ENCODE measurements around the gene BEST4. TPM values are rescaled to one million over a fixed set of nuclear protein-coding genes. Genes with fewer than 3 reads are reported as not detected.

BEST4 gene
- total and polyA plus RNA-seq, 2 of the 13 experiments (the other 11 are each of a cell fraction or from before 2014, with no cell fraction given) = 0.77 to 1.4 TPM

- TF ChIP-seq ZNF281 (CRISPR knock-in tag; IDR thresholded peaks at IDR 0.05; ENCODE audit: borderline replicate concordance) (peak; percentile 64; the same call in 1 of the 2 replicates), SAP130 (CRISPR knock-in tag; IDR thresholded peaks at IDR 0.05; ENCODE audit: low read depth) (peak; percentile 68), DNMT3B (CRISPR knock-in tag; conservative IDR thresholded peaks at IDR 0.05) (no peak), ZNF33B (CRISPR knock-in tag; IDR thresholded peaks at IDR 0.05) (no peak), ZNF17 (CRISPR knock-in tag; IDR thresholded peaks at IDR 0.05) (no peak), ZNF256 (CRISPR knock-in tag; conservative IDR thresholded peaks at IDR 0.05) (no peak), ZNF326 (CRISPR knock-in tag; IDR thresholded peaks at IDR 0.05; ENCODE audit: borderline replicate concordance) (no peak), ZNF33A (CRISPR knock-in tag; IDR thresholded peaks at IDR 0.05; ENCODE audit: borderline replicate concordance) (no peak), RARA (CRISPR knock-in tag; IDR thresholded peaks at IDR 0.05) (0 out of 2 replicates have a peak, but pooled peaks have one; percentile 15), ZKSCAN8 (CRISPR knock-in tag; IDR thresholded peaks at IDR 0.05; ENCODE audit: borderline replicate concordance) (no peak), BHLHE40 (IDR thresholded peaks at IDR 0.05; ENCODE audit: low read length) (no peak), ZNF225 (CRISPR knock-in tag; IDR thresholded peaks at IDR 0.05) (0 out of 2 replicates have a peak, but pooled peaks have one; percentile 10), PATZ1 (CRISPR knock-in tag; IDR thresholded peaks at IDR 0.05) (0 out of 2 replicates have a peak, but pooled peaks have one; percentile 43), ZNF687 (CRISPR knock-in tag; IDR thresholded peaks at IDR 0.05) (peak; percentile 58), FOSL1 (CRISPR knock-in tag; IDR thresholded peaks at IDR 0.05; ENCODE audit: borderline replicate concordance) (no peak)
- TF ChIP-seq, protein P1, sequence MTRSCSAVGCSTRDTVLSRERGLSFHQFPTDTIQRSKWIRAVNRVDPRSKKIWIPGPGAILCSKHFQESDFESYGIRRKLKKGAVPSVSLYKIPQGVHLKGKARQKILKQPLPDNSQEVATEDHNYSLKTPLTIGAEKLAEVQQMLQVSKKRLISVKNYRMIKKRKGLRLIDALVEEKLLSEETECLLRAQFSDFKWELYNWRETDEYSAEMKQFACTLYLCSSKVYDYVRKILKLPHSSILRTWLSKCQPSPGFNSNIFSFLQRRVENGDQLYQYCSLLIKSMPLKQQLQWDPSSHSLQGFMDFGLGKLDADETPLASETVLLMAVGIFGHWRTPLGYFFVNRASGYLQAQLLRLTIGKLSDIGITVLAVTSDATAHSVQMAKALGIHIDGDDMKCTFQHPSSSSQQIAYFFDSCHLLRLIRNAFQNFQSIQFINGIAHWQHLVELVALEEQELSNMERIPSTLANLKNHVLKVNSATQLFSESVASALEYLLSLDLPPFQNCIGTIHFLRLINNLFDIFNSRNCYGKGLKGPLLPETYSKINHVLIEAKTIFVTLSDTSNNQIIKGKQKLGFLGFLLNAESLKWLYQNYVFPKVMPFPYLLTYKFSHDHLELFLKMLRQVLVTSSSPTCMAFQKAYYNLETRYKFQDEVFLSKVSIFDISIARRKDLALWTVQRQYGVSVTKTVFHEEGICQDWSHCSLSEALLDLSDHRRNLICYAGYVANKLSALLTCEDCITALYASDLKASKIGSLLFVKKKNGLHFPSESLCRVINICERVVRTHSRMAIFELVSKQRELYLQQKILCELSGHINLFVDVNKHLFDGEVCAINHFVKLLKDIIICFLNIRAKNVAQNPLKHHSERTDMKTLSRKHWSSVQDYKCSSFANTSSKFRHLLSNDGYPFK (CRISPR knock-in tag; IDR thresholded peaks at IDR 0.05; ENCODE audit: borderline replicate concordance) = no peak
Observed at GRCh38 chr1:44802306-44803061, 14.5 kb upstream of the BEST4 start (continued).

All from HepG2 (cell line).